Superior temporal gyrus (tissue), 1 donor: ENCODE results near the gene CAPZB.
A peak's percentile ranks its signal among the peaks of the same experiment; 100 is the strongest.

Source experiments
- DNase-seq: peaks from one replicate; pipeline ENCODE4 v3.0.0-alpha.2; 2016; ENCODE audit errors: extremely low spot score

CAPZB gene

DNA sequence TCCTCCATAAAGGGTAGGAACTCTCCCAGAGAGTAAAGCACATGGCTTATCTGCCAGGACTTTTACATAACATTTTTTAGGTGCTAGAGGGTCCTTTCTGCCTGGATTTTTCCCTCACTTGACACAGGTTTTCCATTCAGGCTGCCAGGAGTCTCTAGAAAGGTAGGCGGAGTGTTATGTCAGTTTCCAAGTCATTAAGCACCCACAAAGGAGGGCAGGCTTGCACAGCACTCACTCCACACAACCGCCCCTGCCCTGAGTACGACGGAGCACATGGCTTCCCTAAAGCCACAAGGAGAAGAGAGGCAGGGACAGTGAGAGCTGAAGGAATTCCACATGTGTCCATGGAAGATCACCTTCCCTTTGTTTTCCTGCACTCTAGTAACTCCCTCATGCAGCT lies 55.7 kb downstream of the CAPZB start:
- no peak for DNase-seq

DNA sequence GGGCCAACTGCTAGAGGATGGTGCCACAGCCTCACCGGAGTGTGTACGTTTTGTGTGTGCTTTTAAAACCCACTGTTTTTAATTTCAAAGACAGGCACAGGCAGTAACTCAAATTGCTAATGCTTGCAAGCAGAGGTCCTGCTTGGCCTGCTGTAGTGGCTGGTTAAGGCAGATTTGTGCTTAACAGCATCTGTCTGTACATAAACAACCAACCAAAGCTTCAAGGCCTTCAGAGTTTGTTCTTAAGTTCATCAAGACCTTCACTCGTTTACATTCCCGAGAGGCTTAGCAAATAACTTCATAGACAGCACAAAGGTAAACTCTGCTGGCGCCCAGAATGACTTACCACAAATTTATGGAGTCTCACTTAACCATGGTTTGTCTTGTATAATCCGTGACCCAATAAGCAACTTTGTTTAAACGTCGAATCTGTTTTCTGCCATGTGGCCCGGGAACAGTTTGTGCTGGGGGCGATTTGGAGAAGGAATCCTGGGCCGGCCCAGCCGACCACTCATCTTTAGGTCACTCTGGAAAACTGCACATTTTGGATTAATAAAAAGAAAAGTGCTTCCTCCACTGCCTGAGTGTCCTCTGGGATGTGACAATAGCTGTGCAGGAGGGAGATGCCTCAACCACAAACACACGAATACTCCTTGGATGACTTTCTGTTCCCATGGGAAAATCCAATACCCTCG lies 58.1 kb downstream of the CAPZB start:
- no peak for DNase-seq

DNA sequence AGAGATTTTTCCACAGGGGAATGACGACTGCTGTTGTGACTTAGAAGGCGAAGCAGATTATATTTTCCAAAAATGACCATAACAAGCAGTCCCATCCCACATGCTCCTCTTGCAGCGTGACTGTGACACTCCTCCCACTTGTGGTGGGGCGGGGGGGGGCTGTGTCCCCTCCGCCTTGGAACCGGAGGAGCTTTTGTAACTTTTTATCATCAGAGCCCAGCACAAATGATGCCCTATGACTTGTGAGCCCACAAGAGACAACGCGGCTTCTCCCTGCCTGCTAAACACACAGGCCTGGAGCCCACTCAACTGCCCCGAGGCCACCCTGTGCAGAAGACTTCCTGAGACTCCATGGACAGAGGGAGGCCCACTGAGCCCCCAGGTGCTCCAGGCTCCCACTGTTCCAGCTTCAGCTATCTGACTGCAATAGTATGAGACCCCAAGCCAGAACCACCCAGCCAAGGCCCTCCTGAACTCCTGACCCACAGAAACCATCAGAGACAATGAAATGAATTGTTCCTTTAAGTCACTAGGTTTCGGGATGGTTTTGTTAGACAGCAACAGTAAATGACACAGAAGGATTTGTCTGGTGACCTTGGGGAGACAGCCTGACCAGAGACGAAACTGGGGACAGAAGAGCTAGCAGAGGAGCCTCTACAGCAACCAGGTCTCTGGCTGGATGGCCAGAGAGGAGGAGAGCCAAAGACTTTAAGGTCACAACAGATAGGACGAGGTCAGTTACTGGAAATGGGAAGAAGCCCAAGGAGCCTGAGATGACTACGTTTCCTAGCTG lies 58.8 kb downstream of the CAPZB start:
- no peak for DNase-seq

DNA sequence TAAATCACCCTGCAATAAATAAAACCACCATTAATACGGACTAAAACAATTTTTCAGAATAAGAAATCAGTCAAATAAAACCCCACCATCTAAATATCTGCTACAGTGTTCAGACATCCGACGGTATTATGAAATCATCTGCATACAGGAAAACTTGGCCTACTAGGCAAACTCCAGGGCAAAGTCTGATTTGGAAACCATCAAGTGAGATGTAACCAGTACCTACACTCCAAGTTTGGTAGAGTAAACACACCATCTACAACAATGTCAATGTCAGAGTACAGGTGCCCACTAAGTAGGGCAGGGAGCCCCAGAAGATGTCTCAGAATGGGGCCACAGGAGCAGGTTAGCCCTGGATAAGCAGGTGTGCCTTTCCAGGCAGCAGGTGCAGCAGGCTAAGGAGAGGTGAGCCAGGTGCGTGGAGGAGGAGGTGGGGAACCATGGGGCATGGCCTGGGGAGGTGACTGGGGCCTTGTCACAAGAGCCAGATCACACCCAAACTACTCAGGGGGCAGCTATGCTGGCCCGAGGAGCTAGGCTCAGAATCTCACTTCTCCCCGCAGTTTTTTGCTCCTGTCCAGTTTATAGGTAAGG lies 59.6 kb downstream of the CAPZB start:
- DNase-seq, result no peak

DNA sequence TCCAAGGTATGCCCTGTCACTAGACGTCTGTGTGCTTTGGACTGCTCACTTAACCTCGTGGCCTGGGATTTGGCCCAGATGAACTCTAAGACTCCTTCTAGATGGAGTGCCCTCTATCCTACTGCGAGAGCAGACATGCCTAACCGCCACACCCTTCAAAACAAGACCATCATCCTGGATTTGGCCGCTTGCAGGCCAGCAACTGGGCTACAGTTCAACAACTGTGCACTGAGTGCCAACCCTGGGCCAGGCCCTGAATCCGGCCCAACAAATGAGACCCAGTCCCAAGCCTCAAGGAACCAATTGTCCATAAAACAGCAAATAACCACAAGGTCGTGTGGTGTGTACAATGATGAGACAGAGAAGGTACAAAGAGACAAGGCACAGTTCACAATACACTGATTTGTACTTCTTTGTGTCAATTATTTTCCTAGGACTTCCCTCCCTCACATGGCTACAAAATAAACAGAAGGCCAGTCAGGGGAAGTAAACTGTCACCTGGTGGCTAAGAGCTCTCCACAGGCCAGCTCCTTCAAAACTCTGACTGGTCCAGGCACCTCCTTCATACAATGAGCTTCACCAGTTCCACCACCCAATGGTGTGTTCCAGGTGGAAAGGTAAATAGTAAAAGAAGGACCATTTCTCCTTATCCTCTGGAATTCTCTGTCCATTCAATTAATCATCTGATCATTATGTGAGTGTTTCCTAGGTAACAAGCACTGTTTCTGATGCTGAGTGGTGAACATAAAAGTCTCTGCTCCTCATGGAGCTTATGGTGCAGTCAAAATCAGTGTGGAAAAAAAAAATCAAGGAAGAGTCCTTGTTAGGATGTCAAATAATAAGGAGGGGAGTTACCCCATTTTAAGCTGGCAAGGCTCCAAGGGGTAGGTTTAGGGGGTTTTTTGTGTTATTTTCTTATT lies 60.4 kb downstream of the CAPZB start:
- DNase-seq, result peak; percentile 63

DNA sequence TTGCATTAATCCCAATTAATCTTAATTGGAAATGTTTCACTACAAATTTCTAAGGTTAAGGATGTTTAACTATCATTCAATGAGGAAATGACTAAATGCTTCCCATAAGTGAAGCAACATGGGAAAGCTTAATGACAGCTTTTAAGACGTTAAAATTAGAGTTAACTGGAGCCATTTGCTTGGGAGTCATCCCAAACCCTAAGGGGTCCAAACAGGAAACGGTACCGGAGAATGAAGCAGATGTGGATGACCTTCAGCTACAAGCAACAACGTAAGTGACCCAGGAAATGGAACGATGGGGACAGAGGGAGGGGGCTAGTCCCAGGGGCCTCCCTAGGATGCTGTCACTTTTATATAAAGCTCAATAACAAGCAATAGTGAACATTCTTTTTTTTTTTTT lies 62.2 kb downstream of the CAPZB start:
- no peak for DNase-seq

DNA sequence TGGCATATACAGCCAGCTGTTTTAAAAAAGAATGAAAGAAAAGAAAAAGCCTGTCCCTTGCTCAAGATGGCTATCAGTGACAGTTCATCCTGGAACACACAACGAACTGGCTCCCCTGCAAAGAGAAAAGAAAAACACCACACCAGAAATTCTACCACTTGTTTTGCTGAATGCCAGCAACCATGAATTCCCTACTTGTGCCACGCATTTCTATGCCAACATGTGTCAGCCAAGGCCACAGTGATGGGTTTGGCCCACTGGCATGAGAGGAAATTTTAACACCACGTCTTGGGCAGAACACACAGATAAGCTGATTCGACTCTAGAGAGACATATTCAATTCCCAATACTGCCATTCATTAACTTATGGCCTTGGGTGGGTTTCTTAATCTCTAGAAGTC lies 64.0 kb downstream of the CAPZB start:
- DNase-seq, result no peak

DNA sequence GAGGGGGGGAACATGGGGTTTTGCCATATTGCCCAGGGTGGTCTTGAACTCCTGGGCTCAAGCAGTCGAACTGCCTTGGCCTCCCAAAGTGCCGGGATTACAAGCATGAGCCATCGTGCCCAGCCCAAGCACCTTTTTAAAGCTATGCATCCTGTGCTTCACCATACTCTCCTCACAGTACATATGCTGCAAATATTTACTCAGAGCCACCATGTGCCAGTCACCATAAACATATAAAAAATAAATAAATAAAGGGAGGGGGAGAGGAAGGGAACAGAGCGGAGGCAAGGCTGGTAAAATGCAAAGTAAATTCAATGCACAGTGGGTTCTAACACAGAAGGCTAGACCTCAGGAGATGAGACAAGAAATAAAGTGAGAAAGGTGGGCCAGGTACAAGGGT lies 64.7 kb downstream of the CAPZB start:
- DNase-seq, result no peak

DNA sequence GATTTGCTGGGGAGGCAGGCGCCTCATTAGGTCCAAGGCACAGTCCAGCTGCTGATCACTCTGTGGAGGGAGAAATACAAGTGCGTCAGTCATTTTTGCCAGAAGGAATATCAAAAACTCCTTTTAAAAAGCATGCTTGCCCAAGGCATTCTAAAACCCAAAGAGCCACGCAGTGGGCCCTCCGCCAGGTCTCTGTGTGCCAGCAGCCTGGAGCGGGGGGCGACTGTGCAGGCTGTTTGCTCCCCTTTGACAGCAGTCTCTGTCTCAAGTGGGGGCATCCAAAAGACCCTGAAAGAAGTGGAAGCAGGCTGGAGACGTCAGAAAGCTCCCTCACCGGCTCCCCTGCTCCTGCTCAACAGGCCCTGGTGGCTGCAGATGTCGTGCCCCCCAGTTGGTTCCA lies 65.6 kb downstream of the CAPZB start:
- no peak for DNase-seq

DNA sequence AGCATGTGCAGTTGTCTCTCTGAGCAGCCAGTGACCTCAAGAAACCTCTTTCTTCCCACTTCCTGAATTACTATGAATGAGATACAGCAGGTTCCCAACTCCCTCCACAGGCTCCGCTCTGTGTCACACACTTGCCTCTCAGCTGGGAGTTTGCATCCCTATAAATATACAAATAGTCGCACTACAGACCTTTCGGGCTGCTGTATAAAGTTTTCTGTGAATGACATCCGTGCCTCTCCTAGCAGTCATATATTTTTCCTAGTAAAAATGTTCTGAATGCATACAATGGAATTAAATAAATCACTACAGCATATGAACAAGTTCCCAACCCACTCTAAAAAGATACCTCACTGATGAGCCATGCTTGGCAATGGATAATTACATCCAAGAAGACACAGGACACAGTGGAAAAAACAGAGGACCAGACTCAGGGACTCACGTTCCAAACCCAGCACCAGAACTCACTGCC lies 66.8 kb downstream of the CAPZB start:
- DNase-seq, result no peak

DNA sequence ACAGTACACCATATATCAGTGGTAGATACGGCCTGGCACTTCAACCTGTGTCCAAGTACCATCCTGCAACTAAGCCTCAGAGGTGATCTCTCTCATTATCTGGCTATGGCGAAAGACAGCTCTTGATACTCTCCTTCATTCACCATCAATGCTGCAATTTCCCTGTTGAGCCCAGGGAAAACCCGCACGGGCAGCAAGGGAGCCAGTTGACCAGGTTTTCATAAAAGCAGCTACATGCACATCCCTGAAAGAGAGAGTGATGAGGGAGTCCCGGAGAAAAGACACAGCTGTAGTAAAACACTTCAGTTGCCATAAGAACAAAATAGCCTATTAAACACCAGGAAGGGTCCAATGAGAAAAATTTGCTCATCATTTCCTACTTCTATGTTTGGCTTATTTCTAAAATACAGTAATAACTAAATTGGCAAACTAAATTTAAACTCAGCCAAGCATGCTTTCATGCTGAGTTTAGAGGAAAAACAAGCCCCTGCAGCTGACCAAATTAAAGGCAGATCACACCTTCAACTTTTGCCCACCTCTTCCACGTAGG lies 68.3 kb downstream of the CAPZB start:
- no peak for DNase-seq

DNA sequence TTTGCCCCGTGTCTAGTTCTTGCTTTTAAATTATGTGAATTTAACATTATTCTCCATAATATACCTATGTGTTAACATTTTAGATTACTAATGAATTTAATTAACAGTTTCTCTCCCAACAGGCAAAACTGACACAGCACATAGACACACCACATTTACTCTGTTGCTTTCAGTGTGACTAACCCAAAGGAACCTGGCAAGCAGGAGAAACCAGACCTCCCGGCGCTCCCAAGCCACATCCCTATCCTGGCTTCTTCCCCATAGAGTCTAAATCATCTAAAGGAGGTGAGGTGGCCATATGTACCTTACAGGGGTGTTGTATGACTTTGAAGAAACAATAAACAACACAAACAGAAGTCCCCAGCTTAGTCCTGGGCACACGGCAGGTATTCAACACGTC lies 69.2 kb downstream of the CAPZB start:
- DNase-seq, result no peak

DNA sequence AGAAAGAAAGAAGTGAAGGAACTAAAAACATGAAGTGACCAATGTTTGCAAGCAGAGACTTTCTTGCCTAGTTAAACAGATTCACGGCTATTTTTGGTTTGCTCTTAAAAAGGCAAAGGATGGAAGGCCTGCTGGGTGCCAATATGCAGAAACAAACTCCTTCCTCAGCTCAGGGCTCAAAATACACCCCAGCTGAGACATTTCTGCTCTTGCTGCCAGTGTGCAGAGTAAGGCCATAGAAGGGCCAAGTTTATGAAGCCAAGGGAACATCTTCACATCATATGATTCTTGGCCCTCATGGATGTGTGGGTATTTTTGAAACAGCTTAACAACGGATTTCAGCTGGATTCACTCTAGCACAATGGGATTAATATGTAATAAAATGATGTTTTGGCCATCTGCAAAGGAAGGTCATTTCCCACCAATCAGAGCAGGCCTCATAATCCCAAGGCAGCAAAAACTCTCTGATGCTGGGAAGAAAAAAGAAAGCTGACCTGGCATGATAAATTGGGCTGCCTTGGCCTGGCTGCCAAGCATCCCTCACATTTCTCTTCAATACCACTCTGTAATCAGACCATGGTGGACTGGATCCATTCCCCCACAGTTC lies 70.7 kb downstream of the CAPZB start:
- peak; percentile 67 for DNase-seq

DNA sequence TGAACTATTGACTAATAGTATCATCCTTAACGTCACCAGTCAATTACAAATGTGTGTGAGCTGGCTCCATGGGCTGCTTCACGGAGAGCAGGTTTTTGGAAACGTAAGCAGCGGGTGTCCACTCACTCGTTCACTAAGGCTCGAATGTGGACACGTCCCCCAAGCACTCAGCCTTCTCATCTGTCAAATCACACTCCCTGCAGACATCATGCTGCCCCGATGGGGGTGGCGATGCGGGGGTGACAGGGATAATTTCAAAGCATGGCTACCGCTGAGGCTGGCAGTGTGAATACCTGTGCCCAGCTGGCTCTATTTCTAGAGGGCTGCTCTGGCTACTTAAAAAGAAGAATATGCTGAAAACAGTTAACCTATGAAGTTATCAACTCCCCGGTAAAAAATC lies 71.3 kb downstream of the CAPZB start:
- no peak for DNase-seq

DNA sequence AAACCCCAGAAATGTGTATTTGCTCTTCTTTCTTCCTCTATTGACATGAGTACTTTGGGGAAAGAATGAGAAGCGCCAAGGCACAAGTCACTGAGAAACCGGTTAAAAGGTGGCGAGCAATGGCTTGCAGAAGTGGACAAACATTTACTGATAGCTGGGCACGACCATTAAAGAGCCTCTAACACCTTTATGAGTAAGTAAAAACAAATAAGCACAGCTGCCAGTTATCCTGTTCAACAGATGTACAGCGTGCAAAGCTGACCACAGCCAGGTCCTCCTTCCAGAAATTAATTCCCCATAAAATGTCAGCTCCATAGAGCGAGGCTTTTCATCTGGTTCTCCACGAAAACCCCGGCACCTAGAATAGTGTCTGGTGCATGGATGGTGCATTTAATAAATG lies 72.7 kb downstream of the CAPZB start:
- no peak for DNase-seq

DNA sequence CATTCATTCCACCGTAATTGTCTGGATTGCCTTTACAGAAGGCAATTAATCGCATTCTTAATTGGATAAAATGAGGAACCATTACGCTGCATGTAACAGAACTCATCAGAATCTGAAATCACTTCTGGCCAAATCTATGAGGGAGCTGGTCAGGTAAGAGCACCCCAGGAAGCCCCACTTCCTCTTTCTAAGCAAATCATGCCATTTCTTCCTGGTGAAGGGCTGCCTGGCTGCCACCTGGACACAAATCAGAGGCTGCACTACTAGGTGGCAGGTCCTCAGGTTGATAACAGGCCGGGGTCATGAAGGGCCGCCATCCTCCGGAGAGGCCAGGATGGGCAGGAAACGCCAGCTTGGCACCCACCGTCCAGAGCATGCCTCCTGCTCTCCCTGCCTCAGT lies 73.7 kb downstream of the CAPZB start:
- no peak for DNase-seq

DNA sequence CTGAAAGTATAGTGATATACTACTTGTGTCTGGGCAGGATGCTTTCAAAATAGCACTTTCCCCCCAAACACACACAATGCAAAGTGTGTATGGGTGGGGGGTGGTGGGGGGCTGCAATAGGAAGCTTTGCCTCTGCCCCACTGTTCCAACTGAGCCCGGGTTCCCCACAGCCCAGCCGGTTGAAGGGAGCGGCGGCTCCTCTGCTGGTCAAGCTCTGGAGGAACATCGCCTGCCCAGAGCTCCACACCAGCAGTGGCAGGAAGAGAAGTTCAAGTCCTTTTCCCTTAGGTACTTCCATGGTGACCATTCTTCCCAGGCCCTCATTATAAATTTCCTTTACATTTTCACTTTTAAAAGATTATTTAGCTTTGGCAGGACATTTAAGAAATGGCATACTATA lies 74.9 kb downstream of the CAPZB start:
- no peak for DNase-seq

DNA sequence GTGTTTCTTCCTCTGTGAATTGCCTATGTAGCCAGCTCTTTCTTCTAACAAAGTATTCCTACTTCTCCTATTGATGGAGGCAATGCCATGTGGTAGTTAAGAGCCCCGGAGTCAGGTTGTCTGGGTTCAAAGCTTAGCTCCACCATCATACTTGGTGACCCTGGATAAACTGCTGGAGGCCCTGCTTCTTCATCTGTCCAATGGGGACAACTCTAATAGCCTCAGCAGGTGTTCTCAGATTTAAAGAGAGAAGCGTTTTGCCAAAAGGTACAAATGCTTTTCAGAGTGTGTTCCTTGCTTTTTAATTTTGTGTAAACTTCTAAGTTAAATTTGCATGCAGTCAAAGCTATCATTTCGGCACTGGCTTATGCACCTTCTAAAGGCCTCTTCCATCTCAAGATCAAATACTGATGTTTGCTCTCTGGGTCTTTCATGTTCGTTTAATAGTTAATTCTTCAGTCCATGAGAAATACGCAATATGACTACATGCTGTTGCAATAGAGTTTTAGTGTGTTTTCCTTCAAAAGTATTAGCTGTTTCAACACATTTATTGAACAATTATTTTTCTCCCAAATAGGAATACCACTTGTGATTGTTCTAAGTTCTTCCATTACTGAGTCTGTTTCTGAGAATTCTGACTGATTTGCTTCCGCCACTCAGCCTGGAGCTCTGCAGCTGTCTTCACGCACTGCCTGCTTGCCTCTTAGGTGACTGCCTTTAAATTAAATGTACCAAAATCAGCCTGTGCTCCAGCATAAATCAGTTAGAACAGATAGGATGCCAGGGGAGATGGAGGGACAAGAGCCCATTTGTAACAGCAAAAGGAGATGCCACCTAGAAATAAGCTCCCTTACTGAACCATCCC lies 75.6 kb downstream of the CAPZB start:
- no peak for DNase-seq

DNA sequence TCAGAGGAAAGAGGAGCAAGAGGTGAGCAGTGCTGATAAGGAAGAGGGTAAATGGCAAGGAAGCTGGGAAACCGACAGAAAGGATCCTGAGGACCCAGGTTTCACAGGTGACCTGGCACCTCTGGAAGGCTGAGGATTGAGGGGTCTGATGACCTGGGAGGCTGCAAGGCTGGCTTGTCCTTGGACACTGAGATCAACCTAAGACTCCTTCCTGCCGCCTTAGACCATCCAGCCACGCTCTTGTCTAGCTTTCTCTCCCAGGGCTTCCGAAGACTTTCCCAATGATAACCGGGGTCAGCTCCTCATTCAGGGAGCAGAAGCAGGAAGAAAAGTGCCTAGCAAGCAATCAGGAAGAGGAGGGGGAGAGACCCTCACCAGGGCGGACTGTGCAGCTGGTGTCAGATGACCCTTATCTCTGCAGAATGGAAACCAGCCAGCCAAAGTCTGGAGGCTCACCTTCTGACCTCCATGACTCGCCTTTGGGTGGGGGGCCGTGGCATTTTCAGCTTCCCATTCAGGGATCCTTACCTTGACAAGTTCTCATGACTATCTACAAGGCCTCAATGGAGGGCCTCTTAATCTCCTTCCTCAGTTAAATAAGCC lies 77.7 kb downstream of the CAPZB start:
- DNase-seq, result no peak

DNA sequence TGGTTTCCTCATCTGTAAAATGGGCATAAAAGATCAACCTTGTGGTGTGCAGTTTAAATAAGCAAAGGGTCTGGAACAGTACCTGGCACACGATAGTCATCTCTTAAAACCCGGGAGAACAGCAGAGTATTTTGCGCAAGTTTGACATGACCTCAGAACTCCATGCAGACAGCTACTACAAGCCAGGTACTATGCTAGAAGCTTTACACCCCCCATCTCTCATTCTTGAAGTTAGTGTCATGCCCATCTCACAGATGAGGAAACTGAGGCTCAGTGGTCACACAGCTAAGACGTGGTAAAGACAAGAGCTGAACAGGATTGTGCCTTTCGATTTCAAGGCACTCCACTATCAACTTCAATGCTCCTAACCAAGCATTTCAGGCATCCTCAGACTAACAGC lies 78.7 kb downstream of the CAPZB start:
- DNase-seq, result no peak
